GM10248 (cell line): ENCODE results near the gene C1QTNF8.

Experiments used
- CTCF ChIA-PET: fragments of 300-600 bp; sonication (Branson Sonifier 250); formaldehyde crosslinking; extraction: SDS; loops from one replicate; lab custom pipeline; 2021; ENCODE audit warnings: antibody characterized with exemption; lab: Yijun Ruan, JAX
- POLR2A ChIA-PET: fragments of 350-650 bp; sonication (Branson Sonifier 250); formaldehyde crosslinking; extraction: SDS; loops from one replicate; lab custom pipeline; 2020; ENCODE audit warnings: antibody characterized with exemption; lab: Yijun Ruan, JAX
- DNase-seq: peaks from one replicate; pipeline ENCODE4 v3.0.0; 2012; ENCODE audit errors: extremely low spot score
- CTCF ChIP-seq: IDR thresholded peaks from 2 replicates; pipeline ENCODE4 v1.5.1; 2012; ENCODE audit warnings: mild to moderate bottlenecking, low read depth; ENCODE audit errors: extremely low read depth, missing control alignments, control extremely low read depth

The C1QTNF8 gene

GRCh38 chr16:1070084-1070863 lies 25.8 kb downstream of the C1QTNF8 start:
- DNase-seq, result no peak
- ChIA-PET CTCF (interaction anchor here (1.1 kb wide), 1 partner anchor 15 kb away, joined by 3 read pairs; no protein-coding TSS in a partner anchor), POLR2A (no interaction called here)
- TF ChIP-seq CTCF, result no peak

- ChIA-PET CTCF (no interaction called here), POLR2A (no interaction called here)
- no peak for DNase-seq
- no peak for TF ChIP-seq CTCF
Measured at GRCh38 chr16:1069154-1069553, 26.9 kb downstream of the C1QTNF8 start.

- no peak for DNase-seq
- no peak for TF ChIP-seq CTCF
- ChIA-PET POLR2A (no interaction called here), CTCF (no interaction called here)
Measured at GRCh38 chr16:1068451-1068850, 27.6 kb downstream of the C1QTNF8 start.

- DNase-seq, result no peak
- CTCF ChIA-PET, result no interaction called here
- POLR2A ChIA-PET, result no interaction called here
- TF ChIP-seq CTCF, result no peak
Measured at GRCh38 chr16:1067629-1068028, 28.4 kb downstream of the C1QTNF8 start.

- ChIA-PET CTCF (no interaction called here), POLR2A (no interaction called here)
- no peak for TF ChIP-seq CTCF
- DNase-seq, result no peak
Measured at GRCh38 chr16:1066584-1067172, 29.4 kb downstream of the C1QTNF8 start.

GRCh38 chr16:1065469-1066128 lies 30.4 kb downstream of the C1QTNF8 start:
- DNase-seq, result no peak
- TF ChIP-seq CTCF, result no peak
- CTCF ChIA-PET, result no interaction called here
- POLR2A ChIA-PET, result no interaction called here
